H9 (cell line): ENCODE measurements around the gene WFIKKN2. TPM values are rescaled to one million over a fixed set of nuclear protein-coding genes. Genes with fewer than 3 reads are reported as not detected.

Experiments
- DNase-seq: peaks from one replicate; pipeline ENCODE4 v3.0.0-alpha.2; 2017
- H2AFZ ChIP-seq: one replicate; pipeline ENCODE4 v1.6.1; 2013; ENCODE audit warnings: mild to moderate bottlenecking, low read length, control low read depth, moderate library complexity
- H2AK5ac ChIP-seq: 2 replicates; pipeline ENCODE4 v1.6.1; 2013; ENCODE audit warnings: low read length, control low read depth, mixed read lengths; ENCODE audit not compliant: insufficient read length
- H2BK120ac ChIP-seq: one replicate; pipeline ENCODE4 v1.6.1; 2013; ENCODE audit warnings: low read depth, mild to moderate bottlenecking, low read length, control low read depth, inconsistent platforms; ENCODE audit not compliant: poor library complexity, severe bottlenecking
- H2BK12ac ChIP-seq: 2 replicates; pipeline ENCODE4 v1.6.1; 2013; ENCODE audit warnings: low read length, control low read depth, mixed read lengths, low read depth; ENCODE audit not compliant: insufficient read length
- H2BK15ac ChIP-seq: 2 replicates; pipeline ENCODE4 v1.6.1; 2013; ENCODE audit warnings: low read depth, low read length, control low read depth
- H2BK20ac ChIP-seq: one replicate; pipeline ENCODE4 v1.6.1; 2013; ENCODE audit warnings: low read depth, mild to moderate bottlenecking, low read length, control low read depth, inconsistent platforms; ENCODE audit not compliant: poor library complexity, severe bottlenecking
- H2BK5ac ChIP-seq: 2 replicates; pipeline ENCODE4 v1.6.1; 2013; ENCODE audit warnings: low read length, control low read depth, mixed read lengths; ENCODE audit not compliant: insufficient read length
- H3K14ac ChIP-seq: 2 replicates; pipeline ENCODE4 v1.6.1; 2013; ENCODE audit warnings: low read length, control low read depth; ENCODE audit not compliant: insufficient read depth
- H3K18ac ChIP-seq: 2 replicates; pipeline ENCODE4 v1.6.1; 2013; ENCODE audit warnings: low read depth, mild to moderate bottlenecking, mixed read lengths, low read length, control low read depth; ENCODE audit not compliant: insufficient read length
- H3K23ac ChIP-seq: 2 replicates; pipeline ENCODE4 v1.6.1; 2013; ENCODE audit warnings: low read length, control low read depth, mixed read lengths, low read depth; ENCODE audit not compliant: insufficient read length
- H3K23me2 ChIP-seq: 2 replicates; pipeline ENCODE4 v1.6.1; 2013; ENCODE audit warnings: low read depth, mild to moderate bottlenecking, mixed read lengths, low read length, control low read depth; ENCODE audit not compliant: insufficient read length, poor library complexity, severe bottlenecking
- H3K27ac ChIP-seq: 2 replicates; pipeline ENCODE4 v1.5.1; 2013; ENCODE audit warnings: low read length, control low read depth, mixed read lengths, low read depth; ENCODE audit not compliant: insufficient read length
- H3K27me3 ChIP-seq: 2 replicates; pipeline ENCODE4 v1.6.1; 2013; ENCODE audit warnings: low read length, control low read depth, inconsistent platforms; ENCODE audit not compliant: insufficient read depth
- H3K4ac ChIP-seq: 2 replicates; pipeline ENCODE4 v1.6.1; 2013; ENCODE audit warnings: low read depth, mild to moderate bottlenecking, control low read depth, inconsistent platforms, low read length, moderate library complexity
- H3K4me1 ChIP-seq: 2 replicates; pipeline ENCODE4 v1.6.1; 2013; ENCODE audit warnings: low read length, control low read depth, inconsistent platforms; ENCODE audit not compliant: insufficient read depth
- H3K4me2 ChIP-seq: 2 replicates; pipeline ENCODE4 v1.6.1; 2013; ENCODE audit warnings: low read length, control low read depth, mixed read lengths; ENCODE audit not compliant: insufficient read length, insufficient read depth
- H3K56ac ChIP-seq: 2 replicates; pipeline ENCODE4 v1.6.1; 2013; ENCODE audit warnings: low read depth, mild to moderate bottlenecking, mixed read lengths, low read length, control low read depth; ENCODE audit not compliant: insufficient read length
- H3K79me1 ChIP-seq: 2 replicates; pipeline ENCODE4 v1.6.1; 2013; ENCODE audit warnings: low read depth, mild to moderate bottlenecking, moderate library complexity, low read length, control low read depth, inconsistent platforms; ENCODE audit not compliant: insufficient read depth, poor library complexity, severe bottlenecking
- H3K79me2 ChIP-seq: 2 replicates; pipeline ENCODE4 v1.6.1; 2013; ENCODE audit warnings: low read length, control low read depth, inconsistent platforms; ENCODE audit not compliant: insufficient read depth
- H3K9ac ChIP-seq: 2 replicates; pipeline ENCODE4 v1.6.1; 2013; ENCODE audit warnings: low read length, control low read depth, mixed read lengths; ENCODE audit not compliant: insufficient read length; ENCODE audit errors: extremely low read depth
- H3K9me3 ChIP-seq: one replicate; pipeline ENCODE4 v1.6.1; 2013; ENCODE audit warnings: low read depth, low read length, inconsistent platforms; ENCODE audit not compliant: control insufficient read depth
- H3T11ph ChIP-seq: one replicate; pipeline ENCODE4 v1.6.1; 2013; ENCODE audit warnings: mild to moderate bottlenecking, low read length, control low read depth, inconsistent platforms
- H4K20me1 ChIP-seq: one replicate; pipeline ENCODE4 v1.6.1; 2013; ENCODE audit not compliant: control insufficient read depth, insufficient read length, insufficient read depth
- H4K5ac ChIP-seq: 2 replicates; pipeline ENCODE4 v1.6.1; 2013; ENCODE audit warnings: low read depth, mild to moderate bottlenecking, mixed read lengths, low read length, control low read depth; ENCODE audit not compliant: insufficient read length
- H4K8ac ChIP-seq: replicated peaks from 2 replicates; pipeline ENCODE4 v1.6.1; 2013; ENCODE audit warnings: low read length, control low read depth, mixed read lengths, low read depth; ENCODE audit not compliant: insufficient read length
- H4K91ac ChIP-seq: 2 replicates; pipeline ENCODE4 v1.6.1; 2013; ENCODE audit warnings: low read depth, mild to moderate bottlenecking, moderate library complexity, mixed read lengths, low read length, control low read depth; ENCODE audit not compliant: insufficient read length
- H3K27ac Mint-ChIP-seq, 3 experiments: 2 replicates in 2 of 3; 3 replicates in 1 of 3; pipeline ENCODE4 v1.8.0; 2020 to 2021; ENCODE audit warnings: mixed read lengths in 3 of 3, mild to moderate bottlenecking in 1 of 3, moderate library complexity in 1 of 3
- H3K27me3 Mint-ChIP-seq: 2 replicates; pipeline ENCODE4 v1.8.0; 2021; ENCODE audit warnings: low read depth, mild to moderate bottlenecking, moderate library complexity, mixed read lengths
- H3K36me3 Mint-ChIP-seq, 3 experiments: 2 replicates in 2 of 3; 3 replicates in 1 of 3; pipeline ENCODE4 v1.8.0; 2020 to 2021; ENCODE audit warnings: low read depth in 3 of 3, mixed read lengths in 3 of 3; ENCODE audit not compliant: insufficient read depth in 1 of 3
- H3K4me1 Mint-ChIP-seq, 2 experiments: 2 replicates each; pipeline ENCODE4 v1.8.0; 2020; ENCODE audit warnings: mixed read lengths in 2 of 2
- H3K4me3 Mint-ChIP-seq, 2 experiments: 2 replicates in 1 of 2; 3 replicates in 1 of 2; pipeline ENCODE4 v1.8.0; 2020 to 2021; ENCODE audit warnings: mild to moderate bottlenecking in 2 of 2, mixed read lengths in 2 of 2, moderate library complexity in 1 of 2
- H3K9me3 Mint-ChIP-seq, 2 experiments: 2 replicates in 1 of 2; 3 replicates in 1 of 2; pipeline ENCODE4 v1.8.0; 2020; ENCODE audit warnings: mild to moderate bottlenecking in 2 of 2, mixed read lengths in 2 of 2, moderate library complexity in 1 of 2
- CTCF ChIP-seq: fragments of 200-600 bp; sonication (generic); conservative IDR thresholded peaks from 3 replicates; pipeline ENCODE4 v1.8.0; 2021; ENCODE audit warnings: antibody characterized with exemption, mild to moderate bottlenecking
- WGBS: extraction: QIAGEN DNeasy Blood & Tissue Kit; methylation state at CpG from one replicate; pipeline ENCODE4 v1.1.7; 2013; ENCODE audit warnings: missing lambda C conversion rate, low lambda C conversion rate, mixed read lengths; ENCODE audit not compliant: insufficient read length; ENCODE audit errors: extremely low coverage; 5-methylcytosine and 5-hydroxymethylcytosine counted together
- total RNA-seq: library from RNA; stranded (reverse); gene quantifications from 2 replicates; pipeline ENCODE4 v1.2.1, GENCODE V29; 2021

Gene WFIKKN2
- total RNA-seq, 1 experiment from 2014 or later = 1.1 TPM

DNA sequence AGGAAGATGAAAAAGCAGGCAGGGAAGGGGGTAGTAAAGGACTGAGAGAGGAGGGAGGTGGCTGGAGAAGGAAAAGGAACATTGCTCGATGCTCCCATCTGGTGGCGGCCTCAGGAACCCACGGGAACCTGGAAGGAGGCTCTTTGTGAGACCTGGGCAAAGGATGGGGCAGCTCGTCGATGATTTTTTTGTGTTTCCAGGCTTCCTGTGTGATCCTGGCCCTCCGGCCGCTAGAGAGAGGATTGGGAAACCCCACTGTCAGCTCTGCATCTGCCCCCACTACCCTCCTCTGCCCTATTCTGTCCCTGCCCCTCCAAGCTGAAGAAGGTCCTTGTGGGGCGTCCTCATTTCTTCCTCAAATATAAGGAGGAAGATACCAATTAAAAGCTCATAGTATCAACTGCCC, 6.6 kb downstream of the WFIKKN2 start:
- no peak overlapping the region for H3K27ac ChIP-seq
- no peak overlapping the region for H3K4me2 ChIP-seq
- peaks cover 30 to 35% of the 10 kb centered on the region in 2 experiments for H3K4me1 Mint-ChIP-seq
- H3K9ac ChIP-seq = no peak overlapping the region
- no peak overlapping the region; a peak in 1 of 5 replicates for H3K4me3 Mint-ChIP-seq
- H4K5ac ChIP-seq = no peak overlapping the region
- no peak overlapping the region for H2BK20ac ChIP-seq
- H2BK12ac ChIP-seq = no peak overlapping the region
- no peak overlapping the region for H2AFZ ChIP-seq
- H3K36me3 Mint-ChIP-seq = no peaks in the 10 kb centered on the region
- no peak overlapping the region for H3K4ac ChIP-seq
- H2AK5ac ChIP-seq = no peak overlapping the region
- no peak overlapping the region for H3K56ac ChIP-seq
- H3K27me3 ChIP-seq = no peaks in the 10 kb centered on the region
- H3K23me2 ChIP-seq = no peaks in the 10 kb centered on the region
- no peaks in the 10 kb centered on the region for H3K4me1 ChIP-seq
- H3K23ac ChIP-seq = no peak overlapping the region
- H2BK120ac ChIP-seq = no peak overlapping the region
- no peaks in the 10 kb centered on the region for H4K20me1 ChIP-seq
- peak; percentile 90 for DNase-seq
- H3K27me3 Mint-ChIP-seq = no peaks in the 10 kb centered on the region
- H2BK5ac ChIP-seq = no peak overlapping the region
- H3K9me3 ChIP-seq = no peaks in the 10 kb centered on the region
- H4K91ac ChIP-seq = no peak overlapping the region
- no peak overlapping the region for H4K8ac ChIP-seq
- TF ChIP-seq CTCF = peak; percentile 89
- no peak overlapping the region for H3K18ac ChIP-seq
- H3K27ac Mint-ChIP-seq = peak overlapping the region in 2 of 3 experiments; percentile 24 to 51; a peak in 2 of 7 replicates
- no peak overlapping the region for H3K14ac ChIP-seq
- H3K79me1 ChIP-seq = no peaks in the 10 kb centered on the region
- H3T11ph ChIP-seq = no peak overlapping the region
- no peaks in the 10 kb centered on the region for H3K79me2 ChIP-seq
- no CpG with 5 or more reads among the region's 8 CpGs for WGBS
- no peak overlapping the region for H2BK15ac ChIP-seq
- no peaks in the 10 kb centered on the region for H3K9me3 Mint-ChIP-seq
